Endothelial cell (in vitro differentiated cells): ENCODE data around the gene CCNG2. TPM values are rescaled to one million over a fixed set of nuclear protein-coding genes. Genes with fewer than 3 reads are reported as not detected.
A peak's percentile ranks its signal among the peaks of the same experiment; 100 is the strongest.
"Not testable (repeated sequence)": the region's sequence is repeated elsewhere in the genome, so short reads cannot be mapped to it uniquely, and the experiment has no call there.

Source experiments
- DNase-seq: peaks from one replicate; pipeline ENCODE4 v3.0.0; 2021; ENCODE audit warnings: low spot score
- H3K27ac Mint-ChIP-seq: one replicate; pipeline ENCODE4 v1.8.0; 2021; ENCODE audit warnings: mixed read lengths, inconsistent platforms; ENCODE audit not compliant: unreplicated experiment
- H3K27me3 Mint-ChIP-seq: one replicate; pipeline ENCODE4 v1.8.0; 2021; ENCODE audit warnings: mild to moderate bottlenecking, moderate library complexity, mixed read lengths, inconsistent platforms; ENCODE audit not compliant: unreplicated experiment
- H3K36me3 Mint-ChIP-seq: one replicate; pipeline ENCODE4 v1.8.0; 2021; ENCODE audit warnings: mild to moderate bottlenecking, low read depth, mixed read lengths, inconsistent platforms; ENCODE audit not compliant: unreplicated experiment
- H3K4me1 Mint-ChIP-seq: one replicate; pipeline ENCODE4 v1.8.0; 2021; ENCODE audit warnings: mild to moderate bottlenecking, mixed read lengths, inconsistent platforms; ENCODE audit not compliant: unreplicated experiment
- H3K4me3 Mint-ChIP-seq: one replicate; pipeline ENCODE4 v1.8.0; 2021; ENCODE audit warnings: mild to moderate bottlenecking, mixed read lengths, inconsistent platforms; ENCODE audit not compliant: unreplicated experiment
- H3K9me3 Mint-ChIP-seq: one replicate; pipeline ENCODE4 v1.8.0; 2021; ENCODE audit warnings: mixed read lengths, inconsistent platforms; ENCODE audit not compliant: unreplicated experiment
- total RNA-seq: library from RNA; stranded (reverse); fragmentation: NEBNext Ultra II Directional; extraction: Animal tissue kit (Norgen Biotek cat#: 25700); gene quantifications from one replicate; pipeline ENCODE4 v1.2.1, GENCODE V29; 2021; ENCODE audit not compliant: unreplicated experiment
- TF ChIP-seq, protein P1 (sequence below): fragments of 200-600 bp; sonication (generic); IDR thresholded peaks from one replicate; pipeline ENCODE4 v1.5.0; 2021; ENCODE audit warnings: antibody characterized with exemption; ENCODE audit not compliant: unreplicated experiment

CCNG2 gene
- total RNA-seq, 1 donor from 2014 or later: 67.0 TPM

DNA sequence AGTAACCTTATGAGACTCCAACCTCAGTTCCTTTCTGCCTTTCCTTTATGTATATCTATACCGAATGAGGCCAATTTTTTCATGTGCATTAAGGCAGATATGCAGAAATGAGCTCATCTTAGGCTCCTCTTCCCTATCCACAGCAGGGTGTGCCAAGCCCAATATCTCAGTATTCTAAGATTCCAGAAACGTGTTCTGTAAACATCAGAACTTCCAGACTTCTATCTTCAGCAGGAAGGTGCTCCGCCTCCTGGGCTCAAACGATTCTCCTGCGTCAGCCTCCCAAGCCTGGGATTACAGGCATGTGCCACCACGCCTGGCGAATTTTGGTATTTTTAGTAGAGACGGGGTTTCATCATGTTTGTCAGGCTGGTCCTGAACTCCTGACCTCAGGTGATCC is 31.0 kb upstream of the CCNG2 start:
- Mint-ChIP-seq H3K4me1 (peaks cover 16% of the 10 kb centered on the region), H3K27ac (no peak overlapping the region), H3K4me3 (no peak overlapping the region), H3K27me3 (peaks cover 1% of the 10 kb centered on the region), H3K36me3 (no peaks in the 10 kb centered on the region), H3K9me3 (no peaks in the 10 kb centered on the region)
- TF ChIP-seq, protein P1, sequence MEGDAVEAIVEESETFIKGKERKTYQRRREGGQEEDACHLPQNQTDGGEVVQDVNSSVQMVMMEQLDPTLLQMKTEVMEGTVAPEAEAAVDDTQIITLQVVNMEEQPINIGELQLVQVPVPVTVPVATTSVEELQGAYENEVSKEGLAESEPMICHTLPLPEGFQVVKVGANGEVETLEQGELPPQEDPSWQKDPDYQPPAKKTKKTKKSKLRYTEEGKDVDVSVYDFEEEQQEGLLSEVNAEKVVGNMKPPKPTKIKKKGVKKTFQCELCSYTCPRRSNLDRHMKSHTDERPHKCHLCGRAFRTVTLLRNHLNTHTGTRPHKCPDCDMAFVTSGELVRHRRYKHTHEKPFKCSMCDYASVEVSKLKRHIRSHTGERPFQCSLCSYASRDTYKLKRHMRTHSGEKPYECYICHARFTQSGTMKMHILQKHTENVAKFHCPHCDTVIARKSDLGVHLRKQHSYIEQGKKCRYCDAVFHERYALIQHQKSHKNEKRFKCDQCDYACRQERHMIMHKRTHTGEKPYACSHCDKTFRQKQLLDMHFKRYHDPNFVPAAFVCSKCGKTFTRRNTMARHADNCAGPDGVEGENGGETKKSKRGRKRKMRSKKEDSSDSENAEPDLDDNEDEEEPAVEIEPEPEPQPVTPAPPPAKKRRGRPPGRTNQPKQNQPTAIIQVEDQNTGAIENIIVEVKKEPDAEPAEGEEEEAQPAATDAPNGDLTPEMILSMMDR: no peak
- no peak for DNase-seq

DNA sequence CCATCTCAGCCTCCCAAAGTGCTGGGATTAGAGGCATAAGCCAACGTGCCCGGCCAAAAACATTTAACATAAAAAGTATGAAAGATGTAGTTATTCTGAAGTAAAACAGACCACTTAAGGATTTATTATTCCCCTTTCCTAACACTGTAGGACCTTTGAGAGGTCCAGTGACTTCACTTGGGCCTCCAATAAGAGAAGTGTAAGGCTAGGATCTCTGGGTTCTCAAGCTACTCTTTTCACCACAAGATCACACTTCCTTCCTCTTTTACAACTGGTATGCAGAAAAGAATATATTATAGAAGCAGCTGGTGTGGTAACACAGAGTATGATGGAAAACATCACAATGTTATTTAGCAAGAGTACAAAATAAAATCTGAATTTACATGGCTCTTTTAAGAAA is 30.2 kb upstream of the CCNG2 start:
- DNase-seq: no peak
- TF ChIP-seq, protein P1: no peak
- H3K36me3 Mint-ChIP-seq: no peaks in the 10 kb centered on the region
- H3K4me1 Mint-ChIP-seq: peaks cover 16% of the 10 kb centered on the region
- H3K4me3 Mint-ChIP-seq: no peak overlapping the region
- no peak overlapping the region for H3K27ac Mint-ChIP-seq
- peaks cover 1% of the 10 kb centered on the region for H3K27me3 Mint-ChIP-seq
- H3K9me3 Mint-ChIP-seq: no peaks in the 10 kb centered on the region

DNA sequence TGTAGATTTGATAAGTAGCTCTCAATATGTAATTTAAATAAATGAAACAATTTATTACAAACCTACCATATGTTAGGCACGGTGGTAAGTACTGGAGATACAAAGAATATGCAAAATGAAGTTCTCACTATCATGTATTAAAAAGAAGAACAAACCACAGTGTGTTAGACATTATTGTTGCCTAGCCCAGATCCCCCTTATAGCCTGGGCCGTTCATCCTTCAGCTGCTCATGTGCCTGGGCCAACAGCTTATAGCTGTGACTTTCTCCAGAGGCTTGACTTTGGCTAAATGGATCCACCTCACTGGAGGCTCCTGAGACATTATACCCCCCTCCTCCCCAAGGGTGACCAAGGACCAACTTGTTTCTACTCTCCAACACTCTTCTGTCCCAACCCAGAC is 29.8 kb upstream of the CCNG2 start:
- no peak overlapping the region for H3K27ac Mint-ChIP-seq
- no peaks in the 10 kb centered on the region for H3K9me3 Mint-ChIP-seq
- no peaks in the 10 kb centered on the region for H3K36me3 Mint-ChIP-seq
- TF ChIP-seq, protein P1: no peak
- no peak for DNase-seq
- no peak overlapping the region for H3K4me3 Mint-ChIP-seq
- H3K27me3 Mint-ChIP-seq: peaks cover 1% of the 10 kb centered on the region
- peaks cover 16% of the 10 kb centered on the region for H3K4me1 Mint-ChIP-seq

DNA sequence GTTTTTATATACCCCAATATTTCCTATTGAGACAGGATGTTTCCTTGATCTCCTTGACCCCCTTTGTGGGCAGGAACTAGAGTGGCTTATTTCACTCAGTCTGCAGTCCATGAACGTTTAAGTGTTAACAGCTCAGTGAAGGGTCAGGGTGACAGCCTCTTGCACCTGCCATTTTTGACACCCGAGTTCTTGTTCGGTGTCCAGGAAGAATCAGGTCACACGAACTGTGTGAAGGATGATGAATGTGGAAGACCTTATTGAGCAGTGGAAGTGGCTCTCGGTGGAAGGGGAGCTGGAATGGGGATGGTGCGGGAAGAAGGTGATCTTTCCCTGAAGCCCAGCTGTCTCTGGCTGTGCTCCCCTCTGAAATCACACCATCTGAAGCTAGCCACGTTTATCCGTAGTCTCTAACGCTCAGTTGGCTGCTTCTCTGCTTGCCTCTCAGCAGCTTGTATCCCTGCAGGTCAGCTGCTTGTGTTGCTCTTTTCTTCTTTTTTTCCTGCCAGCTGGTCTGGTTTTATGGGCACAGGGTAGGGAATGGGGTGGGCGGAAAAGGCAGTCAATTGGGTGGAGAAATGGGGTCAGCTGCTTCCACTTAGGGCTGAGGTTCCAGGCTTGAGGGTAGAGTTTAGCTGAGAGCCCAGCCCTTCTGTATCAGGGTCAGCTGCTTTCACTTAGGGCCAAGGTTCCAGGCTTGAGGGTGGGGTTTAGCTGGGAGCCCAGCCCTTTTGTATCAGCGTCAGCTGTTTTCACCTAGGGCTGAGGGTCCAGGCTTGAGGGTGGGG is 29.0 kb upstream of the CCNG2 start:
- H3K4me3 Mint-ChIP-seq: no peak overlapping the region
- H3K9me3 Mint-ChIP-seq: no peaks in the 10 kb centered on the region
- peaks cover 1% of the 10 kb centered on the region for H3K27me3 Mint-ChIP-seq
- no peak overlapping the region for H3K27ac Mint-ChIP-seq
- H3K4me1 Mint-ChIP-seq: peaks cover 16% of the 10 kb centered on the region
- no peaks in the 10 kb centered on the region for H3K36me3 Mint-ChIP-seq
- no peak for DNase-seq
- TF ChIP-seq, protein P1: no peak

DNA sequence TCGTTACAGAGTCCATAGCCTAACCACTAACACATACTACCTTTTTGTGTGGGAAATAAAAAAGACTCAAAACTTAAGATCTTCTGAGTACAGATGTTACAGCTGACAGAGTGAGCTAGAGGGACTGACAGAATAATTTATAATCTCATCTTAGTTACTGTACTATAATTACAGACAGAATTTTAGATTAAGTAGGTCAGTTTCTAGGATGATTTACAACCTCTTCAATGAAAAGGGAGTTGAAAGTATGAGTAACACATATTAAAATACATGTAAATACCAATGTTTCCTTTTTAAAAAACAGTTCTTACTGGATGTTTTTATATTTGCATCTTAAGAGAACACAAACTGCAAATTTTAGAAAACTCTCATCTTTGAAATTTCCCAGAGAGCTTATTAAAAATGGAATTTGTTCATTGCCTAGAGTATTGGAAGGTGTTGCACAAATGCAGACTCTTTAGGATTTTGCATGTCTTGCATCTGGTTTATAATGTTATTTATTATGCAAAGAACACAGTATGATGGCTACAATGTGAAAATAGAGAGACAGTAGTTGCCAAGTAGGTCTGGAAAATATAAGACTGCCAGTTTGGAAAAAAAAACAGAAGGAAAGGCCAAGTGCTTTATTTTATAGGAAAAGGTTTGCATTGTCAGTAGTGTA is 24.2 kb upstream of the CCNG2 start:
- peaks cover 4% of the 10 kb centered on the region for H3K4me1 Mint-ChIP-seq
- H3K9me3 Mint-ChIP-seq: no peaks in the 10 kb centered on the region
- no peak overlapping the region for H3K27ac Mint-ChIP-seq
- DNase-seq: no peak
- peaks cover 1% of the 10 kb centered on the region for H3K27me3 Mint-ChIP-seq
- no peaks in the 10 kb centered on the region for H3K36me3 Mint-ChIP-seq
- TF ChIP-seq, protein P1: no peak
- H3K4me3 Mint-ChIP-seq: no peak overlapping the region

DNA sequence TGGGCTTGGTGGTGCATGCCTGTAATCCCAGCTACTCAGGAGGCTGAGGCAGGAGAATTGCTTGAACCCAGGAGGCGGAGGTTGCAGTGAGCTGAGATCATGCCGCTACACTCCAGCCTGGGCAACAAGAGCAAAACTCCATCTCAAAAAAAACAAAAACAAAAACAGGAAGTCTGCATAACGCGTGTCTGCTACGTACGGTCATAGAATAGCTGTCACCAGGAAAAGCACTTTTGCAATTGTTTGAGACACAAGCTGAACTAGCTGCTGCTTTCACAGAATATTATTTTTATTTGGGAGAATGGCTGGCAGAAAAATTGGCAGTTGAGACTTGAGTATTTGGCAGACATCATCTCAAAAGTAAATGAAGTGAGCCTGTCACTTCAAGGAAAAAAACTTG is 19.6 kb upstream of the CCNG2 start:
- not testable (repeated sequence) for H3K4me3 Mint-ChIP-seq, H3K27me3 Mint-ChIP-seq, H3K36me3 Mint-ChIP-seq, H3K9me3 Mint-ChIP-seq, DNase-seq, H3K4me1 Mint-ChIP-seq
- H3K27ac Mint-ChIP-seq: peak overlapping the region; percentile 48
